ENCODE data around the gene MFAP1.

Gene MFAP1

DNA sequence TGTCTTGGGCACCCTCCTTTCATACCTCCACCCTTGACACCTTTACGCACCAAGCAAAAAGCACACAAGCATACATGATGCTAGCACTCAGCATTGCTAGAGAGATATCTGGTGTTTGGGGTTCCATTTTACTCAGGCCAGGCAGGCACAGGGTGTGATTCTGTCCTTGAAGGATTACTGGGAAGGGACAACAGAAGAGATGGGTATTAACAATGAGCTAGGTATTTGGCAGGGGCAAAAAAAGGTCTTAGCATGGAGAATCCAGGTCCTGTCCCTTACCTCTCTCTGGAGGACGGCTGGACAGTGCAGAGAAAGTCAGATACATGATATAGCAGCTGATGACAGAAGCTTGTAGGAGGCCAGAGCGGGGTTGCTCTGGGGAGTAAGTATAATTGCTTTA, 27.9 kb downstream of the MFAP1 start:
- H3K27me3 ChIP-seq (ENCODE audit: low read depth, low read length): no peaks in the 10 kb centered on the region
- no peak overlapping the region for H3K9ac ChIP-seq (ENCODE audit: low read length)
- peaks cover 41% of the 10 kb centered on the region for H3K4me1 ChIP-seq (ENCODE audit: low read length)
- no peak overlapping the region for H2AFZ ChIP-seq (ENCODE audit: low read depth, low read length)
- peaks cover 56% of the 10 kb centered on the region for H3K36me3 ChIP-seq (replicated peaks; ENCODE audit: low read depth, low read length)
- TF ChIP-seq EZH2phosphoT487 (IDR thresholded peaks at IDR 0.05; ENCODE audit: low read depth): no peak
- TF ChIP-seq, protein P1, sequence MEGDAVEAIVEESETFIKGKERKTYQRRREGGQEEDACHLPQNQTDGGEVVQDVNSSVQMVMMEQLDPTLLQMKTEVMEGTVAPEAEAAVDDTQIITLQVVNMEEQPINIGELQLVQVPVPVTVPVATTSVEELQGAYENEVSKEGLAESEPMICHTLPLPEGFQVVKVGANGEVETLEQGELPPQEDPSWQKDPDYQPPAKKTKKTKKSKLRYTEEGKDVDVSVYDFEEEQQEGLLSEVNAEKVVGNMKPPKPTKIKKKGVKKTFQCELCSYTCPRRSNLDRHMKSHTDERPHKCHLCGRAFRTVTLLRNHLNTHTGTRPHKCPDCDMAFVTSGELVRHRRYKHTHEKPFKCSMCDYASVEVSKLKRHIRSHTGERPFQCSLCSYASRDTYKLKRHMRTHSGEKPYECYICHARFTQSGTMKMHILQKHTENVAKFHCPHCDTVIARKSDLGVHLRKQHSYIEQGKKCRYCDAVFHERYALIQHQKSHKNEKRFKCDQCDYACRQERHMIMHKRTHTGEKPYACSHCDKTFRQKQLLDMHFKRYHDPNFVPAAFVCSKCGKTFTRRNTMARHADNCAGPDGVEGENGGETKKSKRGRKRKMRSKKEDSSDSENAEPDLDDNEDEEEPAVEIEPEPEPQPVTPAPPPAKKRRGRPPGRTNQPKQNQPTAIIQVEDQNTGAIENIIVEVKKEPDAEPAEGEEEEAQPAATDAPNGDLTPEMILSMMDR (IDR thresholded peaks at IDR 0.05; ENCODE audit: low read depth, low read length): no peak
- no peak overlapping the region for H3K27ac ChIP-seq (ENCODE audit: low read length)
- peaks cover 6% of the 10 kb centered on the region; the same call in 1 of the 2 replicates for H3K9me3 ChIP-seq (ENCODE audit: insufficient read depth, low read length)
- H4K20me1 ChIP-seq (ENCODE audit: insufficient read depth, low read length): peaks cover 33% of the 10 kb centered on the region
- H3K4me3 ChIP-seq (ENCODE audit: low read length): no peak overlapping the region
- no peak overlapping the region for H3K4me2 ChIP-seq (ENCODE audit: low read length)
- peaks cover 52% of the 10 kb centered on the region for H3K79me2 ChIP-seq (ENCODE audit: low read length)

DNA sequence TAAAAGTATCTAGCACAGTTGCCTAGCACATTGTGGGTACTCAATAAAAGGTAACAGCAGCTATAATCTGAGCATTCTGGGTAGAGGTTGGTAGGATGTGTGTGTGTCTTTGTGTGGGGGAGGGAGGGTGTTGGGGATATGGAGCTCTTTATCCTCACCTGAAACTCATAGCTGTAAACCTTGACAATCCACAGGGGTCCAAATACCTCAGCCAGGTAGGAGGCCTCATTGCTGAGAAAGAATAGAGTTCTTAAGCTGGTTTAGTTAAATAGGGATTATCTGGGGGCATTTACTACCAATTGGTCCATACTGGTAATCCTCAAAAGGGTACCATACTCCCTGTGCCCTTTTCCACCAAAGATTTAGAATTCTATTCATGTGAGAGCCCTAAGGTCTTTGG, 28.5 kb downstream of the MFAP1 start:
- H4K20me1 ChIP-seq (ENCODE audit: insufficient read depth, low read length): peaks cover 33% of the 10 kb centered on the region
- H3K4me1 ChIP-seq (ENCODE audit: low read length): peaks cover 40% of the 10 kb centered on the region
- H3K27ac ChIP-seq (ENCODE audit: low read length): no peak overlapping the region
- H3K27me3 ChIP-seq (ENCODE audit: low read depth, low read length): no peaks in the 10 kb centered on the region
- no peak overlapping the region for H3K4me2 ChIP-seq (ENCODE audit: low read length)
- peaks cover 50% of the 10 kb centered on the region for H3K36me3 ChIP-seq (replicated peaks; ENCODE audit: low read depth, low read length)
- no peak overlapping the region for H3K4me3 ChIP-seq (ENCODE audit: low read length)
- H3K9me3 ChIP-seq (ENCODE audit: insufficient read depth, low read length): peaks cover 6% of the 10 kb centered on the region; the same call in 1 of the 2 replicates
- peaks cover 46% of the 10 kb centered on the region for H3K79me2 ChIP-seq (ENCODE audit: low read length)
- TF ChIP-seq EZH2phosphoT487 (IDR thresholded peaks at IDR 0.05; ENCODE audit: low read depth): no peak
- TF ChIP-seq, protein P1 (IDR thresholded peaks at IDR 0.05; ENCODE audit: low read depth, low read length): no peak
- H3K9ac ChIP-seq (ENCODE audit: low read length): no peak overlapping the region
- no peak overlapping the region for H2AFZ ChIP-seq (ENCODE audit: low read depth, low read length)

DNA sequence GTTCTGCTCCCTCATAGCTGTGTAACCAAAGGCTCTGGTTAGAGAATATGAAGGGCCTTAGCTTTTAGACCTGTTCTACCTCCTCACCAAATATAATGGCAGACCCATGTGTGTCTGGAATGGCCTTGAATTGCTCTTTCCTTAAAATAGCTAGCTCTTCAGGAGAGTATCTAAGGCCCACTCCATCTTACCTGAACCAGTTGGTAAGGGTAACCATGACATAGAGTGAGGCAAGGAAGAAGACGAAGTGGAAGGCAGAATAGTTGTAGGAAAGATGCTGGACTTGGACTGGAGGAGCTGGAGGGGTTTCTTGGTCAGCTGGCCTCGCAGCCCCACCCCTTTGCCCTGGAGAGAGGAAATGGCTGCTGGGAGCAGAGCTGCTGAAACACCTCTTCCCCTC, 29.3 kb downstream of the MFAP1 start:
- Histone ChIP-seq H3K4me2 (ENCODE audit: low read length) (no peak overlapping the region), H3K36me3 (replicated peaks; ENCODE audit: low read depth, low read length) (peaks cover 47% of the 10 kb centered on the region), H3K79me2 (ENCODE audit: low read length) (peaks cover 40% of the 10 kb centered on the region), H3K27ac (ENCODE audit: low read length) (no peak overlapping the region), H2AFZ (ENCODE audit: low read depth, low read length) (no peak overlapping the region), H4K20me1 (ENCODE audit: insufficient read depth, low read length) (peaks cover 33% of the 10 kb centered on the region), H3K9ac (ENCODE audit: low read length) (no peak overlapping the region), H3K4me3 (ENCODE audit: low read length) (no peak overlapping the region), H3K4me1 (ENCODE audit: low read length) (peaks cover 39% of the 10 kb centered on the region), H3K9me3 (ENCODE audit: insufficient read depth, low read length) (peaks cover 6% of the 10 kb centered on the region; the same call in 1 of the 2 replicates), H3K27me3 (ENCODE audit: low read depth, low read length) (no peaks in the 10 kb centered on the region)
- no peak for TF ChIP-seq EZH2phosphoT487 (IDR thresholded peaks at IDR 0.05; ENCODE audit: low read depth)
- TF ChIP-seq, protein P1 (IDR thresholded peaks at IDR 0.05; ENCODE audit: low read depth, low read length): no peak

DNA sequence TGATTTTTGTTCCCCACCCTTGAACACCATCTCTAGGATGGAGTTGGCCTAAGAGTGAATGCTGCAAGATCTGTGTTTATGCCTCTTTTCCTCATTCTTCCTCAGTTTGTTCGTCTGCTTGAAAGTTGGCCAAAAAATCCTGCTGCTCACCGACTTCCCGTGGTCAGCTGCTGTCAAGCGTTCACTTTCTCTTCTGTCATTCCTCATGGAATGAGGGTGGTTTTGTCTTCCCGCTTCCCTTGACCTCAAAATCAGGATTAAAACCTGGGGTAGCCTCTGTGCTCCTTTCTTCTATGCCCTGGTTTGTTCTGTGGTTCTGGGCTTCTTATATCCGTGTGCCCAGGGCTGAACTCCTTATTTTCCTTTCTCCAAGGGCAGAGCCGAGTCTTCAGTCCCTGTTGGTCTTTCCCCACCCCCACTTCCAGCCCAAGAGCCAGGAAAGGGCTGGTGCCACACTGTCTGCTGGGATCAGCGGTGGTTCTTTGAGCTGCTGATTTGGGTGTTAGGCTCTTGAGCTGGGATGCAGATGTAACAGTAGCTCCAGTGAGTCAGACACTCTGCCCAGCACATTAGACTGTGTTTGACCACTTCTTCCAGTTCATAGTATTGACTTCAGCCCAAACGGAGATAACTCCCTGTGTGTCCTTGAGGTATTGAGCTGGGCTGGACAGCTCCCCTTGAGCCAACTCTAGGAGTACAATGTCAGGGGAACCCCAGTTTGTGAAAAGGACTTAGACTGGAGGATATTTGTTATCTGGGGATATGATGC, 30.0 kb downstream of the MFAP1 start:
- Histone ChIP-seq H3K4me3 (ENCODE audit: low read length) (no peak overlapping the region), H3K9ac (ENCODE audit: low read length) (no peak overlapping the region), H3K9me3 (ENCODE audit: insufficient read depth, low read length) (no peaks in the 10 kb centered on the region), H2AFZ (ENCODE audit: low read depth, low read length) (no peak overlapping the region), H3K36me3 (replicated peaks; ENCODE audit: low read depth, low read length) (peaks cover 39% of the 10 kb centered on the region), H3K4me1 (ENCODE audit: low read length) (peaks cover 35% of the 10 kb centered on the region), H3K79me2 (ENCODE audit: low read length) (peaks cover 35% of the 10 kb centered on the region), H3K4me2 (ENCODE audit: low read length) (no peak overlapping the region), H3K27ac (ENCODE audit: low read length) (no peak overlapping the region), H3K27me3 (ENCODE audit: low read depth, low read length) (no peaks in the 10 kb centered on the region), H4K20me1 (ENCODE audit: insufficient read depth, low read length) (peaks cover 33% of the 10 kb centered on the region)
- TF ChIP-seq, protein P1 (IDR thresholded peaks at IDR 0.05; ENCODE audit: low read depth, low read length): no peak
- no peak for TF ChIP-seq EZH2phosphoT487 (IDR thresholded peaks at IDR 0.05; ENCODE audit: low read depth)
